ENCODE results near the gene GNAL. TPM values are rescaled to one million over a fixed set of nuclear protein-coding genes. Genes with fewer than 3 reads are reported as not detected.

GNAL gene
- total and polyA plus RNA-seq, 7 donors = 0.90 to 30.8 (median 5.5) TPM

- intact Hi-C loops (cut with DNase I) = no loop called here
- TF ChIP-seq CTCF (IDR thresholded peaks at IDR 0.05) = no peak
- Histone ChIP-seq H3K9me3 (no peaks in the 10 kb centered on the region), H3K27me3 (ENCODE audit: insufficient read depth in 3 of 3, low read length in 2 of 3) (no peaks in the 10 kb centered on the region), H3K4me1 (peaks cover 4% of the 10 kb centered on the region), H3K27ac (no peak overlapping the region), H3K4me3 (no peak overlapping the region), H3K36me3 (ENCODE audit: insufficient read depth in 1 of 2, low read depth in 1 of 2) (no peaks in the 10 kb centered on the region)
- WGBS, 3 donors = 74 to 88% (median 77%) methylated on average over 3 of the region's 3 CpGs
- DNase-seq (no peak), ATAC-seq (no peak)
Measured at GRCh38 chr18:11810379-11810778, 121.3 kb downstream of the GNAL start.

GRCh38 chr18:11811009-11811408 lies 121.9 kb downstream of the GNAL start:
- Histone ChIP-seq H3K4me1 (peaks cover 3% of the 10 kb centered on the region), H3K27ac (no peak overlapping the region), H3K9me3 (no peaks in the 10 kb centered on the region), H3K4me3 (no peak overlapping the region), H3K27me3 (ENCODE audit: insufficient read depth in 3 of 3, low read length in 2 of 3) (no peaks in the 10 kb centered on the region), H3K36me3 (ENCODE audit: insufficient read depth in 1 of 2, low read depth in 1 of 2) (no peaks in the 10 kb centered on the region)
- no peak for ATAC-seq
- intact Hi-C loops (cut with DNase I) = no loop called here
- WGBS, 3 donors = 82 to 90% (median 89%) methylated on average over 11 of the region's 11 CpGs
- TF ChIP-seq CTCF (IDR thresholded peaks at IDR 0.05) = no peak
- no peak for DNase-seq

GRCh38 chr18:11817229-11817628 lies 128.2 kb downstream of the GNAL start:
- Histone ChIP-seq H3K27me3 (ENCODE audit: insufficient read depth in 3 of 3, low read length in 2 of 3) (no peaks in the 10 kb centered on the region), H3K36me3 (ENCODE audit: insufficient read depth in 1 of 2, low read depth in 1 of 2) (no peaks in the 10 kb centered on the region), H3K9me3 (no peaks in the 10 kb centered on the region), H3K4me3 (no peak overlapping the region), H3K4me1 (no peaks in the 10 kb centered on the region), H3K27ac (no peak overlapping the region)
- no peak for TF ChIP-seq CTCF (IDR thresholded peaks at IDR 0.05)
- intact Hi-C loops (cut with DNase I) = no loop called here
- DNase-seq = no peak
- ATAC-seq = no peak
- 78 to 83% (median 78%) methylated on average over 6 of the region's 6 CpGs for WGBS, 3 donors

GRCh38 chr18:11818486-11819203 lies 129.6 kb downstream of the GNAL start:
- Histone ChIP-seq H3K27me3 (ENCODE audit: insufficient read depth in 3 of 3, low read length in 2 of 3) (no peaks in the 10 kb centered on the region), H3K4me1 (no peaks in the 10 kb centered on the region), H3K27ac (no peak overlapping the region), H3K4me3 (no peak overlapping the region), H3K9me3 (no peaks in the 10 kb centered on the region), H3K36me3 (ENCODE audit: insufficient read depth in 1 of 2, low read depth in 1 of 2) (no peaks in the 10 kb centered on the region)
- ATAC-seq (no peak), DNase-seq (no peak)
- intact Hi-C loops (cut with DNase I) = no loop called here
- 71 to 80% (median 79%) methylated on average over 17 of the region's 17 CpGs for WGBS, 3 donors
- TF ChIP-seq CTCF (IDR thresholded peaks at IDR 0.05) = no peak

GRCh38 chr18:11819938-11820337 lies 130.9 kb downstream of the GNAL start:
- no peak for DNase-seq
- intact Hi-C loops (cut with DNase I) = no loop called here
- Histone ChIP-seq H3K4me1 (no peaks in the 10 kb centered on the region), H3K27ac (no peak overlapping the region), H3K27me3 (ENCODE audit: insufficient read depth in 3 of 3, low read length in 2 of 3) (no peaks in the 10 kb centered on the region), H3K9me3 (no peaks in the 10 kb centered on the region), H3K36me3 (ENCODE audit: insufficient read depth in 1 of 2, low read depth in 1 of 2) (no peaks in the 10 kb centered on the region), H3K4me3 (no peak overlapping the region)
- 87 to 94% (median 92%) methylated on average over 2 of the region's 2 CpGs for WGBS, 3 donors
- no peak for TF ChIP-seq CTCF (IDR thresholded peaks at IDR 0.05)
- ATAC-seq = no peak

Data from psoas muscle (tissue), 8 donors.